IPS-18a (cell line): ENCODE data around the gene UBE2E2.

Experiments used
- H3K27ac ChIP-seq: one replicate; pipeline ENCODE4 v1.5.1; 2013; ENCODE audit warnings: low read length
- H3K27me3 ChIP-seq: one replicate; pipeline ENCODE4 v1.6.1; 2013; ENCODE audit warnings: mild to moderate bottlenecking, low read length; ENCODE audit not compliant: control insufficient read depth, insufficient read depth
- H3K36me3 ChIP-seq: one replicate; pipeline ENCODE4 v1.6.1; 2013; ENCODE audit warnings: low read depth, low read length; ENCODE audit not compliant: control insufficient read depth
- H3K4me1 ChIP-seq: one replicate; pipeline ENCODE4 v1.6.1; 2013; ENCODE audit warnings: low read depth, low read length; ENCODE audit not compliant: control insufficient read depth
- H3K4me3 ChIP-seq: one replicate; pipeline ENCODE4 v1.5.1; 2013; ENCODE audit warnings: low read length
- H3K9ac ChIP-seq: one replicate; pipeline ENCODE4 v1.6.1; 2013; ENCODE audit warnings: mild to moderate bottlenecking, low read length, moderate library complexity
- H3K9me3 ChIP-seq: one replicate; pipeline ENCODE4 v1.6.1; 2013; ENCODE audit warnings: low read depth, low read length; ENCODE audit not compliant: control insufficient read depth

Gene UBE2E2

DNA sequence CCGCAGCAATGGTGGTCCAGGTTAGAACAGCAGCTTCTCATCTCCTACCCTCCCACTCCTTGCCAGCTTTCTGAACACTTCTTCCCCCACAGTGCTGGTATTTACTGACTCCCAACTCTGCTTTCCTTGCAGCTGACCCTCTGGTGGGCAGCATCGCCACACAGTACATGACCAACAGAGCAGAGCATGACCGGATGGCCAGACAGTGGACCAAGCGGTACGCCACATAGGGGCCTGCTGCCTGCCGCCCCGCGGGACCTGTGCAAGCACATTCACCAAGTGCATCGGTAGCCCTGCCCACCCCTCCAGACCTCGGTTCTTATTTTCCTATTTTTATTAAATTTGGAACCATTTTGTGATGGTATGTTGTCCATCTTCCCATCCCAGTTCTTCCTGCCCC is 386.5 kb downstream of the UBE2E2 start:
- H3K4me3 ChIP-seq: no peak overlapping the region
- no peaks in the 10 kb centered on the region for H3K4me1 ChIP-seq
- no peaks in the 10 kb centered on the region for H3K36me3 ChIP-seq
- no peaks in the 10 kb centered on the region for H3K9me3 ChIP-seq
- no peak overlapping the region for H3K9ac ChIP-seq
- H3K27ac ChIP-seq: no peak overlapping the region
- no peaks in the 10 kb centered on the region for H3K27me3 ChIP-seq

GRCh38 chr3:23590424-23591273 is 387.5 kb downstream of the UBE2E2 start:
- H3K27ac ChIP-seq: no peak overlapping the region
- H3K9me3 ChIP-seq: no peaks in the 10 kb centered on the region
- no peak overlapping the region for H3K4me3 ChIP-seq
- no peaks in the 10 kb centered on the region for H3K4me1 ChIP-seq
- H3K36me3 ChIP-seq: no peaks in the 10 kb centered on the region
- no peaks in the 10 kb centered on the region for H3K27me3 ChIP-seq
- H3K9ac ChIP-seq: no peak overlapping the region

DNA sequence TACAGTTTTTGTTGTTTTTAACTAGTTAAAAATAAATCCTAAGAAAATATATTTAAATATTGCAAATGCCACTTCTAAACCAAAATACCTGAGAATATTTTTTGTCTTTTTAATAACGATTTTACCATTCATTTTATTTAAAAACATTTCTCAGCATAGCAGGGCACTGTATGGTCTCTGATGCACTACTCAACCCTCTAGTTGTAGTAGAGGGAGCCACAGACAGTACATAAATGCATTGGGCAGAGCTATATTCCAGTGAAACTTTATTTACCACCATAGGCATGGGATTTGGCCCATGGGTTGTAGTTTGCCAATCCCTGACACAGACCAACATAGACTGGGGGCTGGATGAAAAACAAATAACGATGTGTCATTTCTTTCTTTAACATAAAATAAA is 388.2 kb downstream of the UBE2E2 start:
- Histone ChIP-seq H3K9me3 (no peaks in the 10 kb centered on the region), H3K4me3 (no peak overlapping the region), H3K4me1 (no peaks in the 10 kb centered on the region), H3K36me3 (no peaks in the 10 kb centered on the region), H3K9ac (no peak overlapping the region), H3K27me3 (no peaks in the 10 kb centered on the region), H3K27ac (no peak overlapping the region)

- Histone ChIP-seq H3K36me3 (no peaks in the 10 kb centered on the region), H3K27me3 (no peaks in the 10 kb centered on the region), H3K4me3 (no peak overlapping the region), H3K4me1 (no peaks in the 10 kb centered on the region), H3K27ac (no peak overlapping the region), H3K9me3 (no peaks in the 10 kb centered on the region), H3K9ac (no peak overlapping the region)
These were observed 390.1 kb downstream of the UBE2E2 start for GRCh38 chr3:23592961-23593931.

GRCh38 chr3:23594066-23594465 is 390.9 kb downstream of the UBE2E2 start:
- Histone ChIP-seq H3K9me3 (no peaks in the 10 kb centered on the region), H3K27me3 (no peaks in the 10 kb centered on the region), H3K4me1 (no peaks in the 10 kb centered on the region), H3K27ac (no peak overlapping the region), H3K9ac (no peak overlapping the region), H3K4me3 (no peak overlapping the region), H3K36me3 (no peaks in the 10 kb centered on the region)

- H3K27me3 ChIP-seq: no peaks in the 10 kb centered on the region
- H3K27ac ChIP-seq: no peak overlapping the region
- no peaks in the 10 kb centered on the region for H3K4me1 ChIP-seq
- no peak overlapping the region for H3K9ac ChIP-seq
- H3K9me3 ChIP-seq: no peaks in the 10 kb centered on the region
- H3K4me3 ChIP-seq: no peak overlapping the region
- no peaks in the 10 kb centered on the region for H3K36me3 ChIP-seq
These were observed 392.0 kb downstream of the UBE2E2 start for GRCh38 chr3:23594894-23595670.

DNA sequence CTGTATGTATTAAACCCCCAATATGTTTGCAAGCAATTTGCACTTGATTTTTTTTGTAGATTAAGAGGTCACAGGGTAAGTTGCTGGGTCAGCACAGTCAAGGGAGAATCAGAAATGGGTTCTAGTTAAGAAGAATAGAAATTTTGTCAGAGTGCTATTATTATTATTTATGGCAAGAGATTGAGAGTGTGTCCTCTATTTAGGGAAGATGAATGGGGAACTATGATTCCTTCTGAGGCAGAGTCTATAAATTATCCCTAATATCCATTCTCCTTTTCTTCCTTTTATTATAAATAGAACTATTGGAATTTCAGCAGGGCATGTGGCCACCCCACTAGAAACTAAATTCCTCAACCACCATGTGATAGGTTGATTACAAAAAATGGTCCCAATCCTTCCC is 392.7 kb downstream of the UBE2E2 start:
- peaks cover 3% of the 10 kb centered on the region for H3K4me1 ChIP-seq
- no peak overlapping the region for H3K27ac ChIP-seq
- no peaks in the 10 kb centered on the region for H3K36me3 ChIP-seq
- H3K9me3 ChIP-seq: no peaks in the 10 kb centered on the region
- no peak overlapping the region for H3K4me3 ChIP-seq
- H3K9ac ChIP-seq: no peak overlapping the region
- H3K27me3 ChIP-seq: no peaks in the 10 kb centered on the region

DNA sequence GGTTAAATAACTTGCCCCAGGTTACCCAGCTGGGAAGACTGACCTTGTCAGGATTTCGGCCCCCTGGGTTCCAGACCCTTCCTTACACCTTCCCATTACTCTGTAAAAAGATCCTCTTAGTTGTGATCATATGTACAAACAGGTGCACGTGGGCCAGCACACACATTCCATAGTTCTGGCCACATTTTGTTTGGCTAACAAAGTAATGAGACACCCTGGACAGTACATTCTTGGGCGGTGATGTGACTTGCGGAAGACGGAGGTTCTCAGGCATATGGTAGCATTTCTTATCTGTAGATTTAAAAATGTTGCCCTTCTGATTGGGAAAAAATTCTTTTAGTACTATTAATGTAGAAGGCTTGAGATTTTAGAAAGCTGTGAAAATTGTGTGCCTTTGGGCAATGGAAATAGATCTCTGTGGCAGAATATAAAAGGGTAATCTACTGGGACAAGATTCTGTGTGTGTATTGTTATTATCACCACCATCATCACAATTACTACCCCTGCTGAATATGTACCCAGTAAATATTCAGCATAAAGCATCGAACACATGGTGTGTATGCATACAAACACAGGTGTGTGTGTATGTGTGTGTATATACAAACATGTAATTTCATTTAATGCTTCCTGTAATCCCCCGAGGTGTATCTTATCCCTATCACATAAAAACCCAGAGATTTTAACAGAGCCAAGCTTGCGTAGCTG is 397.2 kb downstream of the UBE2E2 start:
- Histone ChIP-seq H3K36me3 (no peaks in the 10 kb centered on the region), H3K4me1 (peaks cover 14% of the 10 kb centered on the region), H3K9me3 (no peaks in the 10 kb centered on the region), H3K27ac (no peak overlapping the region), H3K27me3 (no peaks in the 10 kb centered on the region), H3K4me3 (no peak overlapping the region), H3K9ac (no peak overlapping the region)

GRCh38 chr3:23601091-23601822 is 398.1 kb downstream of the UBE2E2 start:
- Histone ChIP-seq H3K9ac (no peak overlapping the region), H3K4me3 (no peak overlapping the region), H3K27ac (no peak overlapping the region), H3K9me3 (no peaks in the 10 kb centered on the region), H3K4me1 (peaks cover 17% of the 10 kb centered on the region), H3K27me3 (no peaks in the 10 kb centered on the region), H3K36me3 (no peaks in the 10 kb centered on the region)

GRCh38 chr3:23602971-23603370 is 399.8 kb downstream of the UBE2E2 start:
- Histone ChIP-seq H3K27ac (no peak overlapping the region), H3K4me3 (no peak overlapping the region), H3K9me3 (no peaks in the 10 kb centered on the region), H3K36me3 (no peaks in the 10 kb centered on the region), H3K27me3 (no peaks in the 10 kb centered on the region), H3K4me1 (peaks cover 17% of the 10 kb centered on the region), H3K9ac (no peak overlapping the region)
